ENCODE results near the gene SNX30.
A peak's percentile ranks its signal among the peaks of the same experiment; 100 is the strongest.

Gene SNX30

DNA sequence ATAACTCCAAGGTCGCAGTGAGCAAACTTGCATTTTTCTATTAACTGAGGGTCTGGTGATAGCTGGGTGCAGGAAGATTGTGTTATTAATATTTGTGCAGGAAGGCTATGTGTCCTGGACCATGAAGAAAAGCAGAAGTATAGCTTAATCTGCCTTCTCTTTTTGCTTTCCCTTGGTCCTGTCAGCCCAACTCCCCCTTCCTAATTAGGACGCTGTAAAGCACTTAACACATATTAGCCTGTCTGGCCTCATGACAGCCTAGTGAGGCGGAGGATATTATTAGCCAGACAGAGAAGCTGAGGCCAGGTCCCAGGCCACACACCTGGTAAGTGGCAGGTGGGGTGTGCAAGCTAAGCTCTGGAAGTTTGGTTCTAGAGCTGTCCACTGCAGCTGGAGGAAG, 110.6 kb downstream of the SNX30 start:
- no peak for DNase-seq

DNA sequence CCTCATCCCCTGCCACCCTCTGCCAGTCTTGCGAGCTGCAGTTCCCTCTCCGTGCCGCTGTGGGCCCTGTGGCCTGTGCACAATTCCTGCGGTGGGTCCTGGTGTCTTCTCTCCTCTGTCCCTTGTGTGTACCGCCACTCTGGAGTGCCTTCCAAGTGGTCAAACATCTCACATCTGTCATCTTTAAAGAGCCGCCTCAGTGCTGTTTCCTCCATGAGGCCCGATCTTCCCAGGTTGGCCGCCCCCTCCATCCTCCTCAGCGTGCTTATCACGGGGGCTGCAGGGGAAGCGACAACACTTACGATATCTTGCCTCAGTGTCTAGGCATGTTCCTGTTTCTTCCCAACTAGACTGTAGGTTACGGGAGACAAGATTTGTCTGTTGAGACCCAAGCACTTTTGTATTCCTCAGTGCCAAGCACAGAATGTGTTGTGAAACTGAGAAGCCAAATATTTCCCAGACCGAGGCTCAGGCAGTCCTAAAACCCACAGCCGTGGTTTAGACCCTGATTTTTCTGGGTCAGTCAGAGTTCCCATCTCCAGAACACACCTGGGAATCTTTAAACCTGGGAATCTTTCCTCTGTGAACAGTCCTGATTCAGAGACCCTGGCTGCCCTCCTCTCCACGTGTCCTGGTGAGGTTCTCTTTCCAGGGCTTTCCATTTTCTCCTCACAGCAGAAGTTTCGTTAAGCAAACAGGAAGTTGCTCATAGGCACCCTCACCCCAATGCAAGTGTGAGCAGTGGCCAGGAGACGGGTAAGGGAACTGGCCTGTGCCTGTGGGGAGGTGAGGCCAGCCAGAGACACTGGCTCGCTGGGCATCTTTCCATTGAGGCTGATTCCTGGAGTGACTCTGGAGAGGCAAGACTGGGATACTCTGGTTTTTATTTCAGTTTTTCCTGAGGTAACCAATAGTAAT, 111.3 kb downstream of the SNX30 start:
- DNase-seq: peak in 1 of 2 donors; percentile 63

DNA sequence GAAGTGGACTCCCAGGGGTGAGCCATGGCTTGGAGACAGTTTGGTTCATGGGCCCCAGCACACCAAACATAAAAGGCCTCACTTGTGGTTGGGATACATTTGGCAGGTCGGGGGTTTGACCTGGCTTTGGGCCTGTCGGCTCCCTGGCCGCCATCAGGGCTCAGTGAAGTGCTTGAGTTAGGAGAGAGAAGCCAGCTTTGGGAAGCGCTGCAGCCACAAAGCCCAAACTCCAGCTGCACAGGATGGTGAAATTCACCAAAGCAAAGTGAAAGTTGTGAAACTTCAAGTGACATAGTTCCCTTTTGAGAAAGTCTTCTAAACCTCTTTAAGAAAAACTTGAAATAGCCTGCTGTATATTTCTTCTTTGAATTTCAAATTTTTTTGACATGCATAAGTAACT, 112.7 kb downstream of the SNX30 start:
- DNase-seq: peak in 1 of 2 donors; percentile 17

DNA sequence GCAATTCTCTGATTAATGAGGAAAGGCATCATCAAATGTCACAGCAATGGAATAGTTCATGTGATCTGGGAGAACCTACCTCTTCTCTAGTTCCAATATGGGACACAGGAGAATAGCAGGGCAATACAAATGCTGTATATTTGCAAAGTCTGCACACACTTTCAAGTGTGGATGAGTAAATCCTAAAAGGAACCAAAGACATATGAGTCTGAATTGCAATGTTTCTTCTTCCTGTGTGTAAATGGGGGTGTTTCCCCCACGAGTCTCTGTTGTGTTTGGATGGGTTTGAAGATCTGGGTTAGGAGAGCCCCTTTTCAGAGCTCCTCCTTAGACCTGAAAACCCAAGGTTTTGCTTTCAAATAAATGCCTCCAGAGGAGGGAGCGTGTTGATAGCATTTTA, 113.2 kb downstream of the SNX30 start:
- DNase-seq: no peak

DNA sequence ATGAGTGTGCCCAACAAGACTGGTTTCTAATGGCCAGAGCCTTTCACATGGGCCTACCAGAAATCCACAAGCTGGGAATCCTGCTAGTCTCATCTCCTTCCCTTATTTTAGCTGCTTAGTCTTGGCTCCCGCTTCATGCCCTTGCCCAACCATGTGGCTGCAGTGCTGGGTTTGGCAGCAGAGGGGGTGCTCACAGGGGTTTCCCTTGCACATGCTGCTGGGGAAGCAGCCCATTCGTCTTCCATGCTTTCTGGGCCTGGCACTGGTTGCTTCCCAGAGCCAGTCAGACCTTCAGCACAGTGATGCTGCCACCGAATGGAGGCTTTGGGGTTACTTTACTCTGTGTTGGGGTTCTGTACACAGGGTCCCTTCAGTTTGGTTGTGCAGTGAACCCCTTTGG, 113.8 kb downstream of the SNX30 start:
- no peak for DNase-seq

DNA sequence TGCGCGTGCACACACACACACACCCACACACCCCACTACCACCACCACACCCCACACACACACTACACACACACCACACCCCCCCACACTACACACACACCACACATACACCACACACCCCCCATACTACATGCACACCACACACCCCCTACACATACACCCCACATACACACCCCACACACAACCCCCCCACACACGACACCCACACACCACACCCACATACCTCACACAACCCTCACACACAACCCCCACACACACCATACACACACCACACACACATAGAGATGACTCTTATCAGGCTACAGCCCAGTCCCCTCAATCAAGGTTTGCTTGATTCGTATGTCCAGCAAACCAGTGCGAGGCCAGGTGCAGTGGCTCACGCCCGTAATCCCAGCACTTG, 114.4 kb downstream of the SNX30 start:
- DNase-seq: no peak

DNA sequence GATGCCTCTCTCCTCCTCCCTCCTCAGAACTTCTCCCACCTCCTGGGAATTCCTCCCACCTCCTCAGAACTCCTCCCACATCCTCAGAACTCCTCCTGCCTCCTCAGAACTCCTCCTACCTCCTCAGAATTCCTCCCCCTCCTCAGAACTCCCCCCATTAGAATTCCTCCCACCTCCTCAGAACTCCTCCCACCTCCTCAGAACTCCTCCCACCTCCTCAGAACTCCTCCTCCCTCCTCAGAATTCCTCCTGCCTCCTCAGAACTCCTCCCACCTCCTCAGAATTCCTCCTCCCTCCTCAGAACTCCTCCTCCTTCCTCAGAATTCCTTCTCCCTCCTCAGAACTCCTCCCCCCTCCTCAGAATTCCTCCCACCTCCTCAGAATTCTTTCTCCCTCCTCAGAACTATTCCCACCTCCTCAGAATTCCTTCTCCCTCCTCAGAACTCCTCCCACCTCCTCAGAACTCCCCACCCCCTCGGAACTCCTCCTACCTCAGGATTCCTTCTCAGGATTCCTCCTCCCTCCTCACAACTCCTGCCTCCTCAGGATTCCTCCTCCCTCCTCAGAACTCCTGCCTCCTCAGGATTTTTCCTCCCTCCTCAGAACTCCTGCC, 116.2 kb downstream of the SNX30 start:
- DNase-seq: no peak

DNA sequence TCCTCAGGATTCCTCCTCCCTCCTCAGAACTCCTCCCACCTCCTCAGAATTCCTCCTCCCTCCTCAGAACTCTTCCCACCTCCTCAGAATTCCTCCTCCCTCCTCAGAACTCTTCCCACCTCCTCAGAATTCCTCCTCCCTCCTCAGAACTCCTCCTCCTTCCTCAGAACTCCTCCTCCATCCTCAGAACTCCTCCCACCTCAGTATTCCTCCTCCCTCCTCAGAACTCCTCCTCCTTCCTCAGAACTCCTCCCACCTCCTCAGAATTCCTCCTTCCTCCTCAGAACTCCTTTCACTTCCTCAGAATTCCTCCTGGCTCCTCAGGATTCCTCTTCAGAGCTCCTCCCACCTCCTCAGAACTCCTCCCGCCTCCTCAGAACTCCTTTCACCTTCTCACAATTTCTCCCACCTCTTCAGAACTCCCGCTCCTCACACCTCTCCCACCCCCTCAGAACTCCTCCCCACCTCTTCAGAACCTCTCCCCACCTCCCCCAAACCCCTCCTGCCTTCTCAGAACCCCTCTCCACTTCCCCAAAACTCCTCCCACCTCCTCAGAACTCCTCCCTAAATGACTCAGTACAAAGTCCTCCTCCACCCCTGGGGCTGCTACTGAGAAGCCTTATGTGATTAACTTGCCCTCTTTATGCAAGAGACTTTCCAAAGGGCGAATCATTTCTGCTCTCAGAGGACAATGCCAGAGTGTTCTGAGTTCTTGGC, 116.9 kb downstream of the SNX30 start:
- peak in 1 of 2 donors; percentile 28 for DNase-seq

DNA sequence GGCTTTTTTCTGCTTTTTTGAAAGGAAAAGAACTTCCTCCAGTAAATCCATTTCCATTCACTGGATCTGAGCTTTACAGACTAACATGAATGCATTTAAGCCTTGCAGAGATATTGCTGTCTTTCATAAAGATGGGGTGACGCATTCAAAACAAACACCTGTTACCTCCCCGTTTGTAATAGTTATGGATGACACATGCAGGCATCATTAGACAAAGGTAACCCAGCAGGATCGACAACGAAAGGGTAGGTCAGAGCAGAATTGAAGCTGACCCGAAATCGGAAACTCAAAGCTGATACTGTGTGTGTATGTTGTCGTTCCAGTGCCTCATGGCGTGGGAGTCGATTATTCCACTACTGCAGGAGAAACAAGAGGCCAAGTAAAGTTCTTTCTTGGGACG, 117.9 kb downstream of the SNX30 start:
- no peak for DNase-seq

DNA sequence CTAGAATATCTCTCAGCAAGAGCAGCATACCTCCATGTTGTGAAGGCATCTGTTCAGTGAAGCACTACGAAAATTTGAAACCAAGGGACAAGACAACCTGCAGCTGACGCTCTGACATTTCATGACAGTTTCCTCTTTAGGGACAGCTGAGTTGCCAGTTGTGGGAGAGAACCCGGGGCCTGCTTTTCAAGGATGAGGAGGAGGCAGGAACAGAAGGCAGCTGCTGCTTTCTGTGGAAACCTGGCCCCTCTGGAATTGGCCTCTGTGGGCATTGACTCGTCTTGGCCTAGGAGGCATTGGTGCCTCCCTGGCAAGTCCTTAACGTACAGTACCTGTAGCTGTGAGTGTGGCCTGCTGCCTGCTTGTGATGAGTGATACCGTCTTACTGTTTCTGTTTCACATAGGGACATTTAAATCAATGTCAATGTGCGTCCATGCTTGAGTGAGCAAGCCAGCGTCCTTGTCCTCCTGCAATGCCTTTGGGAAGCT, 118.5 kb downstream of the SNX30 start:
- no peak for DNase-seq

DNA sequence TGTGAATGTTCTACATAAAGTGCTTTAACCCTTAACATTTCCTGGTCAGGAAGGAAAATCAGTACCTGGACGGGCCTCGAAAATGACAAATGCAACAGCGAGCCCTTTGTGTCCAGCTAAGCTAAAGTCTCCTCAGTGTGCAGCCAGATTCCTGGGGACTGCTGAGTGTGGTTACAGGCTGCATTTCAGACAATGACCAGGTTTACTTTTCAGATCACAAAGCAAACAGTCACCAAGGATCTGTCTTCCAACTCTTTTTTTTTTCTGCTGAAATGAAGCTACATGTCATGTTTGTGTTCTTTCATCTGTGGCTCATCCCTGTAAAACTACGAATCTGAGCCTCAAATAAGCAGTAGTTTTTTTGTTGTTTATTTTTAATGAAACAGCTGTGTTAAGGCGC, 119.4 kb downstream of the SNX30 start:
- no peak for DNase-seq

DNA sequence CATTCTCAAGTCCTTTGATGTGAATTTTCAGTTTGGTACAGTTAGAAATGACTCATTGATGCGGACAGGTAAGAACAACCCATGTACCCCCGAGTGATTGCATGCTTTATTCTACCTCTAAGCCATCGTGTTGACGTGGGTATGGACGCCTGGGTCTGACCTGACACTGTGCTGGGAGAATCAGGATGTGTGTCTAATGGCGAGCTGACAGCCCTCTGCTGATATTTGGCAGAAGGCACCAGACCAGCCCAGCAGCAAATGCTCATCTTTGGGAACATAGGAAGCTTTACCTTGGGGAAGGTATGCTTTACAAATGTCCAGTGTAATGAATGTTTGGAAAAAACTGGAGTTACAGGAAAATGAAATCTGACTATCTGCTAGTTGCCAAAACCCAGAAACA, 120.0 kb downstream of the SNX30 start:
- no peak for DNase-seq

DNA sequence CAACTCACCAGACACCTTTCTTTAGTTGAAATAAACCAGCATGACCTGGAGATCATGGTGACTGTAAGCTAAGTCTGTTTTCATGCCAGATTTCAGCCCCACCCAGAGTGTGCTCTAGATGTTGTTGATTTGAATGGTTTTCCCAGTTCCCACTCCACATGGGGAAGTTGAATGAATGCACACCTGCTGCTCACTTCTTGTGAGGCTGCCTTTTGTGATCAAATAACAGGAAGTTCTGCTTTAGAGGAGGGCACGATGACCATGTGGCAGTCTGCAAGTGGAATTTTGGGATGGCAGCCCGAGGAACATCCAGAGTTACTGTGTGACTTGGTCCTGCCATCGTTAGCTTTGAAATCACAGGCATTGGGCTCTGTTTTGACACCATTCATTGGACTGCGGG, 121.5 kb downstream of the SNX30 start:
- DNase-seq: no peak

DNA sequence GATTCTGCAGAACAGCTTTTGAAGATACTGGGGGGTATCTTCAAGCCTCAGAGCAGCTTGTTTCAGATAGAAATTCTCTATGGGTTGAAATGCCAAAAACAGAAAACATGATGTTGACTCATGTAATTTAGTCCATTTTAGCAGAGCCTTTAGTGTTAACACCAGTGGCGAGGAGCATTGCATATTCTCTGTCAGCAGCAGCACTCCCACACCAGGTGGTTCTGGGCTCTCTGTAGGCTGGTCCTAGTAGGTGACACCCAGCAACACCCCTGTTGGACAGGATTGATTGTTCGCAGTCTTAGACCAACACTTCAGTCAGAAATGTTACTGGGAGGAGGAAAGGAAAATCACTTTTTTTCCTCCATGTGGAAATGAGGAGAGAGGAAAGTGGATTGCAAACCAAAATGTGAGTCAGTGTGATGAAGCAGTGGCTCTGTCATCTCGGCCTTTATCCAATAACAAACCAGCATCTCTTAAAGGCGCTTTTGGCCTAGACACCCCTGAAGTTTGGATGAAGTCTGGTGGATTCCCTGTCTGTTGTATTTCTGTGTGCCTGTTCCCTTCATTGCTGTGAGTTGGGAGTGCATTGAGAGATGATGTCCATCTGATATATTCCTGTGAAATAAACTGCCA, 123.3 kb downstream of the SNX30 start:
- DNase-seq: no peak

DNA sequence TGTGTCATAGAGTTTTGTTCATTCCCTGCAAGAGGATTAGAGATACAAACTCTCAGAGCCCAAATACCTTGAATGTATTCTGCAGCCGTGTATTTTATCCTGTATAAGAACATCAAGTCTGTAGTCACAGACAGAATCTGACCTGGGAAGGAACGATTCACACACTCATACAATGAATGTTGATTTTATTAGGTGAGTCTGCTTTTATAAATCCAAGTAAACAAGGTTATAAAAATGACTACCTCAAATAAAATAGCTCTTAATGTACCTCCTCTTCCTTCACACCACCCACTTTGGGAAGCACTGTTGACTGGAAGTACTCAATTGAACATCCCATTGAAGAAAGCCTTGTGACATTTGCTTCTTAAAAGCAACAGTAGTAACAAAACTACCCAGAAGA, 128.2 kb downstream of the SNX30 start:
- no peak for DNase-seq

DNA sequence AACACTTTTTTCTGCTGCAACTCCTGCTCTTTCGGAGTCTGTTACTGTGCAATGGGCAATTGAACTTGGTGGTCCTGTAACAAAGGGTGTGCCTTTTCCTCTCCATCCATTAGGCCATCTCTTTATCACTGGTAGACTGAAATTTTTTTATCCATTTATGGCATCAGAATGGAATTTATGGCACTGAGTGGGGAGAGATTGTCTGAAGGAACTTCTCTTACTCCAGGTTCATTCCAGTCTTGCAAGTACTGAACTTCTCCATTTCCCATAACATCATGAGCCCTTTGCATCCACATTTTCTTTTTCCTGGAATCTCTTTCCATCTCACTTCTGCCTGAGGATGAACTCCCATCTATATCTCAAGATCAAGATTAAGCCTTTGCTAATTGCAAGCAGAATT, 130.1 kb downstream of the SNX30 start:
- no peak for DNase-seq

DNA sequence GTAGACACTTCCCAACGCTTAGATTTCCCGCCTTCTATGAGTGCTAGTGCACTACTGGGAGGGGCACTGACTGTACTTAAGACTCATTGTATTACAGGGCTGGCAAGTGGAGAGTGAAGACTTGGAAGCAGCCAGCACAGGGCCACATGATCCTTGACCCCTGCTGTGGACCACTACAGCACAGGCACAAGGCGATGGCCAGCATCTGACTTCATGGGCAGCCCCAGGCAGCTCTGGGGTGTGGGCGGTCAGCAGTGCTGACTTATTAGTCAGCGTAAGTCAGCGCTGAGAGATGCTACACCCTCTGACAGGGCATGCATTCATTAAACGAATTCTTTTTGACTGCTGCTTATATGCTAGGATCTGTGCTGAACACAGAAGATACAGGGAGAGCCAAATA, 130.8 kb downstream of the SNX30 start:
- no peak for DNase-seq

DNA sequence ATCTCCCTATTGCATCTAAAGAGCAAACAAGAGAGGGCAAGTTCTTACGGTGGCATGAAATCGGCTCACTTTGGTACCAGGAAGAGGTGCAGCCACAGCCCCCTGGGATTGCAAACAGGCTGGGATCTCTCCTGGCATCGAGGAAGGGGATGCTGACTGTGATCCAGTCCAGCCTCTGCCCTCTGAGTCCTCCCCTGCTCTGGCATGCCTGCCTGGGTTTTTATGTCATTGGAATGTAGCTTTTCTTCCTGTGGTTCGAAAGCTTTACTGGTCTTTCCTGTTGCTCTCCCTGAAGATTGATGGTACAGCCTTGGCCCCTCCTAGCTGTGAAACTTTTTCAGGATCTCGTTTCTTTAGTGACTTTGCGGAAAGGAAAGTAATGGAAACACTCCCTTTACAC, 133.5 kb downstream of the SNX30 start:
- no peak for DNase-seq

DNA sequence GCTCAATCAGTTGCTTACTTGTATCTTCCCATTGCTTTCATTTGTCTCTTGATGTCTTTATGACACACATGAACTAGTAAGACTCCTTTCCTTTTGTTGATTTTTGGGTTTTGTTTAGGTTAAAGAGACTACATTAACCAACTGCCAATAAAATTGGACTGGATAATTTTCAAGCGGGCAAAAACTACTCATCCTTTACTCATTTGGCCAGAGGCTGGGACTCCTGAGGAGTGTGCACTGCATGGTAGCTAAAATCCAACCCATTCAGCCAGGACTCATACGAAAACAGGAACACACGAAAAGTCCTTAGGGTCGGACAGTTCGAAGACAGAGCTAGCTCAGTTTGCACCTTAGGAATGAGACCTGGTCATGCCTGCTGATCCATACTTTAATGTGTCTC, 134.2 kb downstream of the SNX30 start:
- no peak for DNase-seq

DNA sequence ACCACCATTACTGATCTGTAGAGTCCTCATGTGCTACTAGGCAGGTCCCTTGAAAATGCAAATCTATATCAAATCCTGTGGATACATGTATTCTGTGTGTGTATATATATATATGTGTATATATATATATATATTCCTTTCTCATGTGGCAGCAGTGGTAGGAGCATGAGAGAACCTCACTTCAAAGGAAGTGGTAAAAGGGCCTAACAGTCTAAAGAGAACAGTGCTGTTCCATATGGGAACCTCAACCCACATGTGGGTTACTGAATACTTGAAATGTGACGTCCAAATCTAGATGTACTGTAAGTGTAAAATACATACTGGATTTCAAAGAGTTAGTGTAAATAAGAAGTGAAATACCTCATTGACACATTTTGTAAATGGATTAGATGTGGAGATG, 134.8 kb downstream of the SNX30 start:
- no peak for DNase-seq

DNA sequence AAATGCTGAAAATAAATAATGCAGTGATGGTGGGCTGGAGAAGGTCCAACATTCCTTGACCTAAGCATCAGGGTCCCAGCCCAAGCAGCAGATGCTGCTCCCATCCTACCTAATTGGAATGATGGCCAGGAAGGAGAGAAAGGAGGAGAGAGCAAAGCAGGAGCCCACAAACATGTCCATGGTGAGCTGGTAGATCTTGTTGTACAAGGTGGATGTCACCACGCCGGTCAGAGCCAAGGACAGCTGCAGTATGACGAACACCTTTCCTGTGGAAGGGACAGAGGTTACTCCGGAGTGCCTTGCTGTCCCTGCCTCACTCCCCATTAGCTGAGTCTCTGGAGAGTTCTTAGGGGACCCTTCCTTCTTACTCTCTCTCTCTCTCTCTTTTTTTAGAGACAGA, 135.8 kb downstream of the SNX30 start:
- DNase-seq: no peak

DNA sequence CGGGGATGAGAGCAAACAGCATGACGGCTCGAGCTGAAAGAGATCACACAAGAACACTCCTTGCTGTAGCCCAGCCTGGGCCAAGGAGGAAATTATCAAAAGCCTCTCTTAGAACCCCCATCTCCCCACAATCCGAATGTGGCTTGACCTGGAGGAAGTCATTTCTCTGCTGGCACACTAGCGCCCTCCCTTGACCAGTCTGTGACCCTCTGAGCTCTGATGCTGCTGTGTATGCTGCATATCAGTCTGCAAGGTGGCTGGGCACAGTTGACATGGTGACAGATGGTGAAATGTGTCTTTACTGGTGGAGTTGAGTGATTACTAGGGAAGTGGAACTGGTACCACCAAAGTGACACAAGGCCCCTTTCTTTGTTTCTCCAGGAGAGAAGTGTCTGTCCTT, 136.8 kb downstream of the SNX30 start:
- DNase-seq: peak in 1 of 2 donors; percentile 56

Data from CD4-positive, alpha-beta T cell treated with Interleukin-1 beta for 1 hour (primary cell).